ENCODE results near the gene CA10.

DNA sequence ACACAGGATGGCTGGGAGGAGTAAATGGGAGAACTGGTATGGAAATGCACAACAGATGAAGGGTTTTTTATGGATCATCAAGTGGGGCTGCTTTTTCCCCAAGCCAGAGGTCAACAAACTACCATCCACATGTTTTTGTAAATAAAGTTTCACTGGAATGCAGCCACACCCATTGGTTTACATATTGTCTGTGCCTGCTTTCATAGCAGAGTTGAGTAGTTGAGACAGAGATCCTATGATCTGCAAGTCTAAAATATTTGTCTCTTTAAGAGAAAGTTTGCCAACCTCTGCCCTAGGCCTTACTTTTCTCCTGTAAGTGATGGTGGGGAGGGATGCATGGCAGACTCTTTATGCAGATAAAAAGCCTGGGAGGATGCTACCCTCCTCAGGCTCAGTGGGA, 341.4 kb downstream of the CA10 start:
- TF ChIP-seq TAF1 (IDR thresholded peaks at IDR 0.05; ENCODE audit: borderline replicate concordance, insufficient read depth, low read length) (no peak), POLR2AphosphoS5 (IDR thresholded peaks at IDR 0.05; ENCODE audit: low read depth, low read length) (no peak)

Data from PFSK-1 (cell line).